AG10803 (cell line): ENCODE data around the gene HTT.
A peak's percentile ranks its signal among the peaks of the same experiment; 100 is the strongest.

ENCODE experiments used
- DNase-seq: peaks from one replicate; pipeline ENCODE4 v3.0.0; 2010; ENCODE audit warnings: low read depth
- H3K4me3 ChIP-seq: 2 replicates; pipeline ENCODE4 v1.5.1; 2011; ENCODE audit warnings: mild to moderate bottlenecking, low read length, control low read depth
- TF ChIP-seq, protein P1 (sequence below): conservative IDR thresholded peaks from 2 replicates; pipeline ENCODE4 v1.5.1; 2011; ENCODE audit warnings: mild to moderate bottlenecking, low read length, control low read depth, inconsistent platforms

HTT gene

GRCh38 chr4:3034231-3034630 is 40.2 kb upstream of the HTT start:
- H3K4me3 ChIP-seq, result no peak overlapping the region
- no peak for DNase-seq
- TF ChIP-seq, protein P1, sequence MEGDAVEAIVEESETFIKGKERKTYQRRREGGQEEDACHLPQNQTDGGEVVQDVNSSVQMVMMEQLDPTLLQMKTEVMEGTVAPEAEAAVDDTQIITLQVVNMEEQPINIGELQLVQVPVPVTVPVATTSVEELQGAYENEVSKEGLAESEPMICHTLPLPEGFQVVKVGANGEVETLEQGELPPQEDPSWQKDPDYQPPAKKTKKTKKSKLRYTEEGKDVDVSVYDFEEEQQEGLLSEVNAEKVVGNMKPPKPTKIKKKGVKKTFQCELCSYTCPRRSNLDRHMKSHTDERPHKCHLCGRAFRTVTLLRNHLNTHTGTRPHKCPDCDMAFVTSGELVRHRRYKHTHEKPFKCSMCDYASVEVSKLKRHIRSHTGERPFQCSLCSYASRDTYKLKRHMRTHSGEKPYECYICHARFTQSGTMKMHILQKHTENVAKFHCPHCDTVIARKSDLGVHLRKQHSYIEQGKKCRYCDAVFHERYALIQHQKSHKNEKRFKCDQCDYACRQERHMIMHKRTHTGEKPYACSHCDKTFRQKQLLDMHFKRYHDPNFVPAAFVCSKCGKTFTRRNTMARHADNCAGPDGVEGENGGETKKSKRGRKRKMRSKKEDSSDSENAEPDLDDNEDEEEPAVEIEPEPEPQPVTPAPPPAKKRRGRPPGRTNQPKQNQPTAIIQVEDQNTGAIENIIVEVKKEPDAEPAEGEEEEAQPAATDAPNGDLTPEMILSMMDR, result no peak

- DNase-seq, result no peak
- no peak overlapping the region for H3K4me3 ChIP-seq
- TF ChIP-seq, protein P1, result no peak
These were observed 39.2 kb upstream of the HTT start for GRCh38 chr4:3035249-3035648.

GRCh38 chr4:3035674-3036073 is 38.8 kb upstream of the HTT start:
- TF ChIP-seq, protein P1, result no peak
- H3K4me3 ChIP-seq, result no peak overlapping the region
- no peak for DNase-seq

DNA sequence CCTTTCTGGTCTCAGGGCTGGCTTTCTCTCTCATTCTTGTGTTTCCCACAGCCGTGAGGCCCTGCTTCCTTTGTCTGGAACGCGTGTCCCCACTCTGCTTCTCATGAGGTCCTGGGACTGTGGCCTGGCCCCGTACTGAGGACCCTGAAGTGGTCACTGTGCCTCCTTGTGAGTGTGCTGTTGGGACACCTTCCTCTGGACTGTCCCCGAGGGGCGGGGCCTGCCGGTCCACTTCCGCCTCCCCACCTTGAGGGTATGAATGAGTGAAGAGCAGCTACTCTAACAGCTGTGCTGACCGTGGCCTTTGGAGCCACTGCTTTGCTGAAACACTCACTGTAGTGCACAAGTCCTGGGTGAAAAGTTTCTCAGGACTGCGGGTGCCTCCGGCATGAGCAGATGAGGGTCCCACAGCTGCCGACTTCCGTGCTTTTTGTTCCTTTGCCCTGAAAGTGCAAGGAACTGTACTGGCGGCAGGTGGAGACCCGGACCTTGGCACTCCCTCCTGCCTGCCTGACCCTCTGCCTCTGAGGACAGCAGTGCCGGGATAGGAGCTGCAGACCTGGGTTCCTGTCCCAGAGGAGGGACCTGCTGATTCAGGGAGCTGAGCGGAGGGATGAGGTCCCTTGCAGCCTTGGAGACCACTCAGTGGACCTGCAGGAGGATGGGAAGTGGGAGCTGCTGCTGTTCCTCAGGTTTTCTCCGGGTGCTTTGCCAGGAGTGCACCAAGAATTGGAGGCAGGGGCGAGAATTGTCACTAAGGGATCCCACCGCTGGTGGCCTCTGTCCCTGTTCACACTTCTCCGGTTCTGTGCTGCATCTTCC is 38.1 kb upstream of the HTT start:
- no peak overlapping the region for H3K4me3 ChIP-seq
- DNase-seq, result no peak
- TF ChIP-seq, protein P1, result no peak

- peak overlapping the region; percentile 26 for H3K4me3 ChIP-seq
These were observed 36.5 kb upstream of the HTT start for GRCh38 chr4:3037957-3038461.

GRCh38 chr4:3039706-3040366 is 34.6 kb upstream of the HTT start:
- TF ChIP-seq, protein P1, result no peak
- H3K4me3 ChIP-seq, result no peak overlapping the region
- no peak for DNase-seq

More at GRCh38 chr4:3037957-3038461, 36.5 kb upstream of the HTT start:
- TF ChIP-seq, protein P1, result no peak
- DNase-seq, result no peak
